ENCODE results near the gene TMEM174. TPM values are rescaled to one million over a fixed set of nuclear protein-coding genes. Genes with fewer than 3 reads are reported as not detected.

The TMEM174 gene
- total and polyA plus RNA-seq, 8 donors = not detected

DNA sequence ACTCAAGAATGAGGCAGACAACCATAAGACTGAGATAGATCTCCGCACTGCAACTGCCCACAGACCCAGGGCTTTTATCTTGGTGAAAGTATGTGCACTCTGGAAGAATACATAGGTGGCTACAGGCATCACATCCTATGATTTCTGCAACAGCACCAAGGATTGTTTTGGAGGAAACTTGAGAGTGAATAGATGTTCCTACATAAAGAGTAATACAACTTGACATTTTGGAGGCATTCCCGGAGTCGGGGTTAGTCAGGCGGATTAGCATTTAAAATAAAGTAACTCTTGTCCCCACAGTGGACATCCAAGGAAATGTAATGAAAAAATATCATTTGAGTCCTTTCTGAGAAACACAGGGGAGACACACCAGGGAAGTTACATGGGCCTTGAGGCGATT is 26.7 kb downstream of the TMEM174 start:
- H3K4me1 ChIP-seq = peaks cover 4 to 8% (median 8%) of the 10 kb centered on the region in 4 donors
- no peak for DNase-seq
- H3K36me3 ChIP-seq = no peaks in the 10 kb centered on the region
- H3K9me3 ChIP-seq = no peaks in the 10 kb centered on the region
- no peak overlapping the region for H3K27ac ChIP-seq
- intact Hi-C loops (cut with DNase I; ENCODE audit: low total_unique reads) = loop anchor here (5.0 kb wide), 1 partner anchor 117 kb away; no protein-coding TSS in a partner anchor
- H3K4me3 ChIP-seq = no peak overlapping the region
- TF ChIP-seq EP300 (IDR thresholded peaks at IDR 0.05) = no peak
- WGBS, 5 donors = 73 to 85% (median 79%) methylated on average over 5 of the region's 5 CpGs
- H3K27me3 ChIP-seq = peaks cover 0 to 26% (median 0%) of the 10 kb centered on the region in 3 donors

DNA sequence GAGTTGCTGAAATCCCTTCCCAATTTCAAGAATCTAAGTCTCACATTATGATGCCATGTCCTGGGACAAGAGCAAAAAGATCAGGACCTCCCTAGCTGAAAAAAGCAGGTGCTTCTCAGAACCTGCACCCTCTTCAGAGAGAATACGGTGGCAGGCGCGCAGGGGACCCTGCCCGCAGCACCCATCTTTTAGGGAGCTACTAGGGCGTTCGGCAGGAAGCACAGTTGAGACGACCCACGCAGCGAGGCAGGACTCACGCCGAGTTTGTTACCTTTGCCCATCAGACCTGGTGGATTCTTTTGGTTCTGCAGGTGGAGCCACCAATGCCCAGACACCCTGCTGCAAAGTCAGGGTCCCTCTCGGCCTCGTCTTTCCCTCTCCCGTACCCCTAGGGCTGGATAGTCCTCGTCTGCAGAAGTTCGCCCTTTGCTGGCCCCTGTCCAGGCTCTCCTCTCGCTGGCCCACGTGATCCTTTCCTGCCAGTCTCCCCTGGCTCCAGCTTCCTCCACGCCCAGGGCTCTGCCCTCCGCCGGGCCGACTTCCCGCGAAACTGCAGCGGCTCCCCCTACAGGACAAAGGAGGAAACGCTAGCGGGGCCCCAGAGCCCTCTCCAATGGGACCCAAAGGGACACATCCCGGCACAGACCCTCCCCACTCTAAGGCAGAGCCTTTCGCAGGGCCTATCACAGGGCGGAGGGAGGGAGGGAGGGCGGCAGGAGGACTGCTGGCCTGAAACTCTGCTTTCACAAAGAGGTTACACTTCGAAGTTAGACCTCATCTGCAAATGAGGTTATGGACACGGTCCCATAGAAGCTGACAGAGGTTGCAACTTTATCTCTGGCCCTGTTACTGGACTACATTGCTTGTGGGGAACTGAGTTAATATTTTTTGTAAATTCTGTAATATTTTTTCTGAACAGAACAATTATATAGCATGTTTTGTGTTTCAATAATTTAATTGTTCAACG is 28.8 kb downstream of the TMEM174 start:
- no peaks in the 10 kb centered on the region for H3K9me3 ChIP-seq
- 28 to 51% (median 31%) methylated on average over 25 to 34 of the region's 34 CpGs for WGBS, 5 donors
- peak overlapping the region in 2 of 4 donors; percentile 4 to 7 for H3K4me3 ChIP-seq
- no peak for TF ChIP-seq EP300 (IDR thresholded peaks at IDR 0.05)
- peak in 1 of 3 donors; percentile 68 for TF ChIP-seq POLR2AphosphoS5 (IDR thresholded peaks at IDR 0.05)
- TF ChIP-seq, protein P1, sequence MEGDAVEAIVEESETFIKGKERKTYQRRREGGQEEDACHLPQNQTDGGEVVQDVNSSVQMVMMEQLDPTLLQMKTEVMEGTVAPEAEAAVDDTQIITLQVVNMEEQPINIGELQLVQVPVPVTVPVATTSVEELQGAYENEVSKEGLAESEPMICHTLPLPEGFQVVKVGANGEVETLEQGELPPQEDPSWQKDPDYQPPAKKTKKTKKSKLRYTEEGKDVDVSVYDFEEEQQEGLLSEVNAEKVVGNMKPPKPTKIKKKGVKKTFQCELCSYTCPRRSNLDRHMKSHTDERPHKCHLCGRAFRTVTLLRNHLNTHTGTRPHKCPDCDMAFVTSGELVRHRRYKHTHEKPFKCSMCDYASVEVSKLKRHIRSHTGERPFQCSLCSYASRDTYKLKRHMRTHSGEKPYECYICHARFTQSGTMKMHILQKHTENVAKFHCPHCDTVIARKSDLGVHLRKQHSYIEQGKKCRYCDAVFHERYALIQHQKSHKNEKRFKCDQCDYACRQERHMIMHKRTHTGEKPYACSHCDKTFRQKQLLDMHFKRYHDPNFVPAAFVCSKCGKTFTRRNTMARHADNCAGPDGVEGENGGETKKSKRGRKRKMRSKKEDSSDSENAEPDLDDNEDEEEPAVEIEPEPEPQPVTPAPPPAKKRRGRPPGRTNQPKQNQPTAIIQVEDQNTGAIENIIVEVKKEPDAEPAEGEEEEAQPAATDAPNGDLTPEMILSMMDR (IDR thresholded peaks at IDR 0.05) = peak in 5 of 7 experiments; percentile 71 to 85 (median 73)
- intact Hi-C loops (cut with DNase I; ENCODE audit: low total_unique reads) = loop anchor here (5.0 kb wide), 1 partner anchor 120 kb away; no protein-coding TSS in a partner anchor
- H3K4me1 ChIP-seq = peaks cover 4 to 8% (median 8%) of the 10 kb centered on the region in 4 donors
- peaks cover 0 to 29% (median 0%) of the 10 kb centered on the region in 3 donors for H3K27me3 ChIP-seq
- H3K36me3 ChIP-seq = no peaks in the 10 kb centered on the region
- peak; percentile 80 to 92 for DNase-seq
- no peak overlapping the region for H3K27ac ChIP-seq

DNA sequence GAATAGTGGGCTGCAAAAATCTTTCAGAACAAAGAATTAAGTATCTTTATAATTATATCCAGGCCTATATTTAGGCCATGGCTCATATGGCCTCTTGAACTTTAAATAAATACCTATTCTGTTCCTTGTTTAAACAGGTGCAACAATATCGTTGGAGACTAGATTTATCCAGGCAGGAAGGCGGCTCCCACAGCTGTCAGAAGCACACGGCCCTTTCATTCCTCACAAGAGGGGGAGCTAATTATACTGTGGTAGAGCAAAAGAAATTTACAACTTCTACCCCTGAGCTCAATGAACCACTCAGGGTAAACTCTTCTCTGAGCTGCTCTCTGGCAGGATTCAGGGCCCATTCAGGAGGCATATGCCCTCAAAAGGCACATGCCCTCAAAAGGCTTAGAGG is 31.3 kb downstream of the TMEM174 start:
- H3K27me3 ChIP-seq = peaks cover 0 to 50% (median 0%) of the 10 kb centered on the region in 3 donors
- no peak overlapping the region for H3K4me3 ChIP-seq
- H3K9me3 ChIP-seq = peaks cover 0 to 19% (median 7%) of the 10 kb centered on the region in 4 donors
- TF ChIP-seq POLR2AphosphoS5 (IDR thresholded peaks at IDR 0.05) (no peak), POLR2A (IDR thresholded peaks at IDR 0.05) (no peak), EP300 (IDR thresholded peaks at IDR 0.05) (no peak)
- TF ChIP-seq, protein P1 (IDR thresholded peaks at IDR 0.05) = no peak
- DNase-seq = peak in 1 of 2 donors; percentile 67
- 36 to 51% (median 44%) methylated on average over 3 of the region's 3 CpGs for WGBS, 5 donors
- intact Hi-C loops (cut with DNase I; ENCODE audit: low total_unique reads) = loop anchor here (5.0 kb wide), 1 partner anchor 122 kb away; no protein-coding TSS in a partner anchor
- peaks cover 4 to 8% (median 8%) of the 10 kb centered on the region in 4 donors for H3K4me1 ChIP-seq
- H3K27ac ChIP-seq = no peak overlapping the region
- H3K36me3 ChIP-seq = no peaks in the 10 kb centered on the region

DNA sequence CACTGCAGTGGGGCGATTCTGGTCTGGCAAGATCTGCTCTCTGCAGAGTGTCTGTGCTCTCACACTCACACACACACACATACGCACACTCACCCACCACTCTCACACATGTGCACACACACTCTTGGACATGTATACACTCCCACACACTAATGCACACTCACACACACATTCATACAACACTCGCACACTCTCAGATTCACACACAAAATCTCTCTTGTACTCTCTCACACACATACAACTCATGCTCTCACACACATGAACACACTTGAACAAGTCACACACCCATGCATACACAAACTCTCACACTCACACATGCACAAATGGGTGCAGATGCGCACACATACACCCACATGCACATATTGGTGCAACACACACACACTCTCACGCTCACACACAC is 31.7 kb downstream of the TMEM174 start:
- no peak overlapping the region for H3K4me3 ChIP-seq
- TF ChIP-seq POLR2A (IDR thresholded peaks at IDR 0.05) (no peak), POLR2AphosphoS5 (IDR thresholded peaks at IDR 0.05) (no peak), EP300 (IDR thresholded peaks at IDR 0.05) (no peak)
- TF ChIP-seq, protein P1 (IDR thresholded peaks at IDR 0.05) = no peak
- no peaks in the 10 kb centered on the region for H3K36me3 ChIP-seq
- no peak overlapping the region for H3K27ac ChIP-seq
- no peak for DNase-seq
- H3K4me1 ChIP-seq = peaks cover 4 to 8% (median 8%) of the 10 kb centered on the region in 4 donors
- intact Hi-C loops (cut with DNase I; ENCODE audit: low total_unique reads) = loop anchor here (5.0 kb wide), 1 partner anchor 122 kb away; no protein-coding TSS in a partner anchor
- H3K9me3 ChIP-seq = peaks cover 0 to 23% (median 10%) of the 10 kb centered on the region in 4 donors
- H3K27me3 ChIP-seq = peaks cover 0 to 50% (median 0%) of the 10 kb centered on the region in 3 donors
- 82 to 92% (median 87%) methylated on average over 5 of the region's 5 CpGs for WGBS, 5 donors
